Kidney (tissue), 14 donors: ENCODE data around the gene MED26. TPM values are rescaled to one million over a fixed set of nuclear protein-coding genes. Genes with fewer than 3 reads are reported as not detected.
A peak's percentile ranks its signal among the peaks of the same experiment; 100 is the strongest.
"Not testable (repeated sequence)": the region's sequence is repeated elsewhere in the genome, so short reads cannot be mapped to it uniquely, and the experiment has no call there.

ENCODE experiments used
- DNase-seq, 5 donors: peaks; one replicate each; pipeline ENCODE4 v3.0.0-alpha.2; 2013 to 2020
- FAIRE-seq: peaks from 2 replicates; lab custom pipeline; 2012; peaks lifted over from hg19 to GRCh38; lab: Jason Lieb, UNC
- H3K27ac ChIP-seq, 2 donors: one replicate each; pipeline ENCODE4 v1.7.0; 2013; ENCODE audit warnings: low read depth in 2 of 2, low read length in 2 of 2, inconsistent platforms in 1 of 2
- H3K27me3 ChIP-seq: one replicate; pipeline ENCODE4 v1.7.1; 2013; ENCODE audit warnings: low read length, inconsistent platforms; ENCODE audit not compliant: control insufficient read depth, insufficient read depth
- H3K36me3 ChIP-seq, 3 donors: one replicate each; pipeline versions ENCODE4 v1.7.0 to v1.7.1; 2013; ENCODE audit warnings: low read length in 3 of 3, control low read depth in 1 of 3, inconsistent platforms in 1 of 3; ENCODE audit not compliant: insufficient read depth in 3 of 3, control insufficient read depth in 2 of 3
- H3K4me1 ChIP-seq, 3 donors: one replicate each; pipeline versions ENCODE4 v1.7.0 to v1.7.1; 2013; ENCODE audit warnings: low read length in 3 of 3, inconsistent platforms in 1 of 3, low read depth in 1 of 3; ENCODE audit not compliant: control insufficient read depth in 2 of 3, insufficient read depth in 2 of 3
- H3K4me3 ChIP-seq, 3 donors: one replicate each; pipeline versions ENCODE4 v1.7.0 to v1.8.1; 2013; ENCODE audit warnings: low read length in 3 of 3, control low read depth in 1 of 3, inconsistent platforms in 1 of 3
- H3K9ac ChIP-seq, 3 donors: one replicate each; pipeline versions ENCODE4 v1.7.0 to v1.7.1; 2013; ENCODE audit warnings: low read length in 3 of 3, control low read depth in 1 of 3, inconsistent platforms in 1 of 3
- H3K9me3 ChIP-seq, 3 donors: one replicate each; pipeline versions ENCODE4 v1.7.0 to v1.7.1; 2013; ENCODE audit warnings: low read length in 3 of 3, control low read depth in 1 of 3, inconsistent platforms in 1 of 3; ENCODE audit not compliant: control insufficient read depth in 2 of 3, insufficient read depth in 1 of 3
- intact Hi-C: fragments of 100-400 bp; cut with DNase I; formaldehyde crosslinking; loops from one replicate; pipeline ENCODE4 v1.11.1; 2022
- polyA plus RNA-seq: library from polyadenylated mRNA; stranded (reverse); fragments of 350-450 nt; fragmentation: Illumina TruSeq; extraction: RNeasy Lipid Tissue Mini Kit (QIAGEN cat#74804); gene quantifications from one replicate; pipeline ENCODE4 v1.2.3, GENCODE V29; 2014; ENCODE audit warnings: low read depth, low replicate concordance; ENCODE audit not compliant: insufficient read depth
- total RNA-seq: library from RNA; stranded (reverse); fragmentation: NEBNext Ultra II Directional; extraction: Animal tissue kit (Norgen Biotek cat#: 25700); gene quantifications from one replicate; pipeline ENCODE4 v1.2.1, GENCODE V29; 2021
- TF ChIP-seq, protein P1 (sequence below): IDR thresholded peaks from 3 replicates; pipeline ENCODE4 v1.5.1; 2012; ENCODE audit warnings: mild to moderate bottlenecking, moderate library complexity, borderline replicate concordance; ENCODE audit not compliant: insufficient read depth; ENCODE audit errors: extremely low read depth
- donor health status: control.
- donor health status: control.
- donor health status: control.
- donor health status: control.
- donor health status: control.
- donor health status: DM: yes; HTN: yes; CAD: no.
- donor health status: Normal renal cell carcinoma (clear cell type).

The MED26 gene
- total and polyA plus RNA-seq, 2 donors from 2014 or later: 3.6 to 11.8 TPM

DNA sequence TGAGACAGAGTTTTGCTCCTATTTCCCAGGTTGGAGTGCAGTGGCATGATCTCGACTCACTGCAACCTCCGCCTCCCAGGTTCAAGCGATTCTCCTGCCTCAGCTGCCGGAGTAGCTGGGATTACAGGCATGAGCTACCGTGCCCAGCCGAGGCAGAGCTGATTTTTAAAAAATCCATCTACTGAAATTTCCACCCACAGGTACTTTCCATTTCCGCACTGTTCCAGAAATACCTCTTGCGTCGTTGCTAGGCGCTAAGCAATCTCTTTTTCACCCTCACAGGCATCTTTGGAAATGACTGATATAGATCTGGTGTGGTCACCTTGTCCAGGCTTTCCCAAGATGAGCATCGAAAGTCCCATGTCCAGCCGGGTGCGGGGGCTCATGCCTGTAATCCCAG is 42.3 kb upstream of the MED26 start:
- no peaks in the 10 kb centered on the region for H3K9me3 ChIP-seq
- no peak overlapping the region for H3K9ac ChIP-seq
- FAIRE-seq (no peak), DNase-seq (no peak)
- intact Hi-C loops: no loop called here
- no peaks in the 10 kb centered on the region for H3K27me3 ChIP-seq
- TF ChIP-seq, protein P1, sequence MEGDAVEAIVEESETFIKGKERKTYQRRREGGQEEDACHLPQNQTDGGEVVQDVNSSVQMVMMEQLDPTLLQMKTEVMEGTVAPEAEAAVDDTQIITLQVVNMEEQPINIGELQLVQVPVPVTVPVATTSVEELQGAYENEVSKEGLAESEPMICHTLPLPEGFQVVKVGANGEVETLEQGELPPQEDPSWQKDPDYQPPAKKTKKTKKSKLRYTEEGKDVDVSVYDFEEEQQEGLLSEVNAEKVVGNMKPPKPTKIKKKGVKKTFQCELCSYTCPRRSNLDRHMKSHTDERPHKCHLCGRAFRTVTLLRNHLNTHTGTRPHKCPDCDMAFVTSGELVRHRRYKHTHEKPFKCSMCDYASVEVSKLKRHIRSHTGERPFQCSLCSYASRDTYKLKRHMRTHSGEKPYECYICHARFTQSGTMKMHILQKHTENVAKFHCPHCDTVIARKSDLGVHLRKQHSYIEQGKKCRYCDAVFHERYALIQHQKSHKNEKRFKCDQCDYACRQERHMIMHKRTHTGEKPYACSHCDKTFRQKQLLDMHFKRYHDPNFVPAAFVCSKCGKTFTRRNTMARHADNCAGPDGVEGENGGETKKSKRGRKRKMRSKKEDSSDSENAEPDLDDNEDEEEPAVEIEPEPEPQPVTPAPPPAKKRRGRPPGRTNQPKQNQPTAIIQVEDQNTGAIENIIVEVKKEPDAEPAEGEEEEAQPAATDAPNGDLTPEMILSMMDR: no peak
- no peaks in the 10 kb centered on the region for H3K36me3 ChIP-seq
- no peak overlapping the region for H3K27ac ChIP-seq
- H3K4me3 ChIP-seq: no peak overlapping the region
- H3K4me1 ChIP-seq: no peaks in the 10 kb centered on the region

DNA sequence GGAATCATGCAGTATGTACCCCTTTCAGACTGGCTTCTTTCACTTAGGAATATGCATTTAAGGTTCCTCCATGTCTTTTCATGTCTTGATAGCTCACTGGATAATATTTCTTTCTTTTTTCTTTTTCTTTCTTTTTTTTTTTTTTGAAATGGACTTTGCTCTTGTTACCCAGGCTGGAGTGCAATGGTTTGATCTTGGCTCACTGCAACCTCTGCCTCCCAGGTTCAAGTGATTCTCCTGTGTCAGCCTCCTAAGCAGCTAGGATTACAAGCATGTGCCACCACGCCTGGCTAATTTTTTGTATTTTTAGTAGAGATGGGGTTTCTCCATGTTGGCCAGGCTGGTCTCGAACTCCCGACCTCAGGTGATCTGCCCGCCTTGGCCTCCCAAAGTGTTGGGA is 40.7 kb upstream of the MED26 start:
- H3K9me3 ChIP-seq, H3K36me3 ChIP-seq, DNase-seq, intact Hi-C loops, H3K27me3 ChIP-seq, H3K27ac ChIP-seq, H3K4me3 ChIP-seq, H3K4me1 ChIP-seq, FAIRE-seq, H3K9ac ChIP-seq: not testable (repeated sequence)

DNA sequence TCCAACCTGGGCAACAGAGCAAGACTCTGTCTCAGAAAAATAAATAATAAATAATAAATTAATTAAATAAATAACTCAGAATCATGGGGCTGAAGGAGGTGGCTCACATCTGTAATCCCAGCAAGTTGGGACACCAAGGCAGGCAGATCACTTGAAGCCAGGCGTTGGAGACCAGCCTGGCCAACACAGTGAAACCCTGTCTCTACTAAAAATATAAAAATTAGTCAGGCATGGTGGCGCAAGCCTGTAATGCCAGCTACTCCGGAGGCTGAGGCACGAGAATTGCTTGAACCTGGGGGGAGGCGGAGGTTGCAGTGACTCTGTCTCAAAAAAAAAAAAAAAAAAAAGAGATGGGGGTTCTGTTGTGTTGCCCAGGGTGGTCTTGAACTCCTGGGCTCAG is 40.2 kb upstream of the MED26 start:
- no peaks in the 10 kb centered on the region for H3K4me1 ChIP-seq
- no peak for FAIRE-seq
- H3K36me3 ChIP-seq: no peaks in the 10 kb centered on the region
- TF ChIP-seq, protein P1: no peak
- no peak for DNase-seq
- intact Hi-C loops: no loop called here
- H3K4me3 ChIP-seq: no peak overlapping the region
- H3K9me3 ChIP-seq: no peaks in the 10 kb centered on the region
- H3K27me3 ChIP-seq: no peaks in the 10 kb centered on the region
- no peak overlapping the region for H3K27ac ChIP-seq
- no peak overlapping the region for H3K9ac ChIP-seq

DNA sequence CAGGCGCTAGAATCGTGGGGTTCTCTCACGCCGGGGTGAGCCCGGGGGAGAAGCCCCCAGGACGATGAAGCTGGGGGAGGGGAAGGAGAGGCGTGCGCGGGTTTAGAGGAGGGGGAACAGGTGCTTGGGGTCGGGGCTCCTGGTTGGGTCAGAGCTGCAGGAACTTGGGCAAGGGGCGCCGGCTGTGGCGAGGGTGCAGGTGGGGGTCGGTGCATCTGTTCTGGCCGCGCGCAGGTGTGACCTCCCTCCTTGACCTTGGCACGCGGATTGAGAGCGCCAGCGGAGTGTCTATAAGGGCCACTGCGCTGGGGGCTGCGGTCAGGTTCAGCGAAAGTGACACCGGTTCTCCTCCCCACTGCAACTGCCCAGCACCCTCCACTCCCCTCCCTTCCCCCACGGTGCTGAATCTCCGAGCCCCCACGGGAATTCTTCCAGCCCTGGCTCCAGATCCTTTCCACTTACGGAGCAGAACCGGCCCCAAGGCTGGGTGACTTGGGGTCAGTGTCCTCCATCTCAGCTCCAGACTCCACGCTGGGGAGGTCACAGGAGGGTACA is 33.6 kb upstream of the MED26 start:
- FAIRE-seq: no peak
- Histone ChIP-seq H3K9ac (peak overlapping the region in 2 of 3 donors; percentile 22 to 65), H3K4me1 (peaks cover 0 to 19% (median 5%) of the 10 kb centered on the region in 3 donors), H3K27ac (peak overlapping the region in 1 of 2 donors; percentile 37), H3K4me3 (peak overlapping the region; percentile 33 to 63 (median 61)), H3K36me3 (peaks cover 5 to 14% (median 13%) of the 10 kb centered on the region in 3 donors), H3K9me3 (no peaks in the 10 kb centered on the region), H3K27me3 (no peaks in the 10 kb centered on the region)
- TF ChIP-seq, protein P1: no peak
- DNase-seq: peak; percentile 32 to 84 (median 43)
- intact Hi-C loops: no loop called here
